GM21825 (cell line): Measurements from ENCODE around the gene GOLGA5.
"Not testable (repeated sequence)": the region's sequence is repeated elsewhere in the genome, so short reads cannot be mapped to it uniquely, and the experiment has no call there.

Experiments
- ATAC-seq: cut with Tn5 transposase; IDR thresholded peaks from one replicate; pipeline ENCODE4 v1.9.1; 2021; ENCODE audit warnings: mild to moderate bottlenecking, moderate library complexity; ENCODE audit not compliant: unreplicated experiment

GOLGA5 gene

DNA sequence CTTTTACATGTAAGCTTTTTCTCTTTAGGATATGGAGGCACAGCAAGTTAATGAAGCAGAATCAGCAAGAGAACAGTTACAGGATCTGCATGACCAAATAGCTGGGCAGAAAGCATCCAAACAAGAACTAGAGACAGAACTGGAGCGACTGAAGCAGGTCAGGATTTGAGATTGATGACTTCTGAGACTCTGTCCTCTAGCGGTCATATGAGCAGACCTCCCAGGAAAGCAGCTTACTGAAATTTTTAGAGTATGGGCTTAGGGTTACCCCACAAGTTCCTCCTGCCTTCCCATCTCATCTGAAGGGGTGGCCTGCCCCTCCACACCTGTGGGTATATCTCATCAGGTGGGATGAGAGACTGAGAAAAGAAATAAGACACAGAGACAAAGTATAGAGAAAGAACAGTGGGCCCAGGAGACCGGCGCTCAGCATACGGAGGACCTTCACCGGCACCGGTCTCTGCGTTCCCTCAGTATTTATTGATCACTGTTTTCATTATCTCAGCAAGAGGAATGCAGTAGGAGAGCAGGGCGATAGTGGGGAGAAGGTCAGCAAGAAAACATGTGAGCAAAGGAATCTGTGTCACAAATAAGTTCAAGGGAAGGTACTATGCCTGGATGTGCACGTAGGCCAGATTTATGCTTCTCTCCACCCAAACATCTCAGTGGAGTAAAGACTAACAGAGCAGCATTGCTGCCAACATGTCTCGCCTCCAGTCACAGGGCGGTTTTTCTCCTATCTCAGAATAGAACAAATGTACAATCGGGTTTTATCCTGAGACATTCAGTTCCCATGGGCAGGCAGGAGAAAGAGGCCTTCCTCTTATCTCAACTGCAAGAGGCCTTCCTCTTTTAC is 25.8 kb downstream of the GOLGA5 start:
- not testable (repeated sequence) for ATAC-seq

DNA sequence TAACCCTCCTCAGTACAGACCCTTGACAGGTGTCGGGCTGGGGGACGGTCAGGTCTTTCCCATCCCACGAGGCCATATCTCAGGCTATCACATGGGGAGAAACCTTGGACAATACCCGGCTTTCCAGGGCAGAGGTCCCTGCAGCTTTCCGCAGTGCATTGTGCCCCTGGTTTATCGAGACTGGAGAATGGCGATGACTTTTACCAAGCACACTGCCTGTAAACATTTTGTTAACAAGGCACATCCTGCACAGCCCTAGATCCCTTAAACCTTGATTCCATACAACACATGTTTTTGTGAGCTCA is 26.4 kb downstream of the GOLGA5 start:
- not testable (repeated sequence) for ATAC-seq

DNA sequence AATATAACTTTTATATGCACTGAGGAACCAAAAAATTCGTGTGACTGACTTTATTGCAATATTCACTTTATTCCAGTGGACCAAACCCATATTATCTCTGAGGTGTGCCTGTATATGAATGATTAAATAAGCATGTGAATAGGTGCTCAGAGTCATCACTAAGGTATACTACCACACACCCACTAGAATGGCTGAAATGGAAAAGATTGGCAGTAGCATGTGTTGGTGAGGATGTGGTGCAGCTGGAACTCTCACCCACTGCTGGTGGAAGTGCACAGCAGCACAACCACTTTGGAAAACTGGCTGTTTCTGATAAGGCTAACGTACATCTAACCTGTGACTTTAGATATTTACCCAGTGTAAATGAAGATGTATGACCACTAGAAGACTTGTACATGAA is 36.8 kb downstream of the GOLGA5 start:
- no peak for ATAC-seq

DNA sequence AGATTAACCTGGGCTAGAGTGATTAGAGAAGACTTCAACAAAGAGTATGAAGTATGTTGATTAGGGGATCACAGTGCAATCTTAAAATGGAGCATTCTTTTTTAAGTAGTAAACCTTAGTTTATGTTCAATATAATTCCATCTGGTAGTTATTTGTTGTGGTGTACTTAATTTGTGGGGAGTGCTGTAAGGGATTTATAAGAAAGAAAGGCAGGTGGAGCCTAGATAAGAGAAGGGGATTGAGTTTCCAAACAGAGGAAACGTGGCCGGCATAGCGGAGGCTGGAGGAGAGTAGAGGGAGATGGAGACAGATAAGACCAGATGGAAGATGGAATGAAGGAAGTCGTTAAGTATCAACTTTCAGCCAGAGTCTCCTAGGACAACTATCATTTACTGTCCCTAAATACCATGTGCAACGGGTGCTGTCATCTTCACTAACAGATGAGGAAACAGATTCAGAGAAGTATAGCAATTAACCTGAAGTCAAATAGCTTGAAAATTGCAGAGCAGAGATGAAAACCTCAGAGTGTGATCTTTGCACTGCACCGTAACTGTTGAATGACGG is 38.1 kb downstream of the GOLGA5 start:
- ATAC-seq, result no peak

DNA sequence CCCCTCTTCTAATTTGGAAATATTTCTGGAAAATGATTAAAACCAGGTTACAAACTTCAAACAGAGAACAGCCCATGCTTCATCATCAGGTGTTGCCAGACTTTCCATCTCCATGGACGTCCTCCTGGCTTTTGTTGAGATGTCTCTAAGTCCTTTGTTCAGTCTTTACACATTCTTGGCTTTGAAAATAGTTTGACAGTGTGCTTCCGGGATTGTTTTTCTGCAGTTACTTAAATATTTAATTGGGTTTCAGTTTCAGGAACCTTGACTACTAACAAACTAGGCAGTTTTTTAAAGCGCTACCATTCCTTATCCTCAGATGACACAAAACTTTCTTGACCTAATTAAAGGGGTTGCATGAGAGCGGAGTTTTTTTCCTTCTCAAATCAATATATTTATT is 47.8 kb downstream of the GOLGA5 start:
- no peak for ATAC-seq

DNA sequence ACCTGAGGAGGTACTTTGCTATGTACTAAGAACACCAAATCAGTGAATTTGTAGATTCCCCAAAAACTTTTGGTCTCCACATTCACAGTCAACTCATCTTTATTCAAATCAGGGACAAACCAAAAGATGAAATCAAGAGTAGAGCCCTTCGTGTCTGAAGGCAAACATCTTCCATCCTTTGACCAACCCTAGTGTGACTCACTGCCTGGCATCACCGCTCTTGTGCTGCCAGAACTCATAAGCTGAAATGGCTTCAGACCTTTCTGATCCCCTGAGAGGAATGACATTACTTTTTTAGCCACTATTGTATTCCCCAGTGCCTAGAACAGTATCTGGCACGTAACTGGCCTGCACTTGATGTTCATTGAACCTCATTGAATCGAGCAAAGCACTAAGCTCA is 50.1 kb downstream of the GOLGA5 start:
- peak; percentile 48 for ATAC-seq

DNA sequence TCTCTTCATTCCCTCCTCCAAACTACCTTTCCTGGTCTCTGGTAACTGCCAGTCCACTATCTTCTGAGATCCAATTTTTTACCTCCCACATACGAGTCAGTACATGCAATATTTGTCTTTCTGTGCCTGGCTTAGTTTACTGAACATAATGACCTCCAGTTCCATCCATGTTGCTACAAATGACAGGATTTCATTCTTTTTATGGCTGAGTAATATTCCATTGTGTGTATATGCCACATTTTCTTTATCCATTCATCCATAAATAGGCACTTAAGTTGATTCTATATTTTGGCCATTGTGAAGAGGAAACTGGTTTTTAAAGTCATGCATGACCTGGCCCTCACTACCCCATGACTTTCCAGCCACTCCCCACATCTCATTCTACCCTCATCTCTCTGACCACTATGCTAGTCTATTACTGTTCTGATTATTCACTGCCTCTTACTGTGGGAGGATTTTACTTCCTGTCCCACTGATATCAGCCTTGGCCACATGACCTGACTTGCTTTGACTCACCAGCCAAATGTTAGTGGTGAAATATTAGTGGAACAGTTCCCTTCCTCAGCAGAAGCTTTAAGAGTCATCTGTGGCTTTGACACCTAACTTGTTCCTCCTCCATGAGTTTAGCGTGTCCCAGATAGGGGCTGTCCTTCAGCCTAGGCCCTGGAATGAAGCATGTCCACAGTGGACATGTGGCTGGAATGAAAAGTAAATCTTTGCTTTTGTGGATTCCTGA is 52.2 kb downstream of the GOLGA5 start:
- ATAC-seq, result peak; percentile 77

DNA sequence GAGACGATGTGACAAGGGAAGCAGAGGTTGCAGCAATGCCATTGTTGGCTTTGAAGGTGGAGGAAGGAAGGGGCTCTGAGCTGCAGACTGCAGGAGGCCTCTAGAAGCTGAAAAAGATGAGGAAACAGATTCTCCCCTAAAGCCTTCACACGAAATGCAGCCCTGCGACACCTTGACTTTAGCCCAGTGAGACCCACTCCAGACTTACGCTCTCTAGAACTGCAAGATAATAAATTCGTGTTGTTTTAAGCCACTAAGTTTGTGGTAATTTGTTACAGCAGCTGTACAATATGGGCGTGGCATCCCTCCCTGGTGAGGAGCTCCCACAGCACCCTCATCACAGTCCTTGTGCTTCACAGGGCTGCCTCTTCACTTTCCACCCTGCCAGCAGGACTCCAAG is 53.2 kb downstream of the GOLGA5 start:
- no peak for ATAC-seq

DNA sequence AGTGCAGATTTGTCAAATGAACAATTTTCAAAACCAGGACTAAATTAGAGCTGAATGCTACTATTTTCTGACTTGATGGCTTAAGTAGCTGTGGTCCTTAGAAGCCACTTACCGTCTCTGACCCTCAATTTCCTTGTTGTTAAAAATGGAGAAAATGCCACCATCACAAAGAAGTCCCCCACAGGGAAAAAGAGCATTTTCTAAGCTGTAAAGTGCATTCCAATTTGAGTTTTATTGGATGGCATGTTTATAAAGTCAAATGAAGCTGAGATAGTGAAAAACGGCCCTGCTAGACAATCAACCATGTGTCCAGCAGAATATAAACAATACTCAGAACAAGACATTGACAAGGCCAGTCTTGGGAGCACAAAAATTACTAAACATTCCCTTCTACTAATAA is 53.6 kb downstream of the GOLGA5 start:
- no peak for ATAC-seq

DNA sequence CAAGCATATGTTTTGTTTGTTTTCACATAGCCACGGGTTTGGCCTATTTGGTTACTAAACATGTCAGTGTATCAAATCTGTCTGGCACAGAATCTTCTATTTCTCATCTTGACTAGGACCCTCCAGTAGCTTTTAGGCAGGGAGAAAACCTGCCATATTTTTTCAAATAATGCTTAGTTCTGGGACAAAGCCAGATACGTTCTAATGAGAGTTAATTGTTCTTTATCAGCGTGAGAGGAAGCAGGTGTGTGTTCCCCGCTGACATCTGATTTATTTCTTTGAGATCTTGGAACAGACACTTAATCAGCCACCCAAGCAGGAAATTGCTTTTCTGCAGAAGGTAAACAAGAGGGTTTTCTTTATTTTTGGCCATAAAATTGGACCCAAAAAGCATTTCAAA is 54.8 kb downstream of the GOLGA5 start:
- ATAC-seq, result no peak

DNA sequence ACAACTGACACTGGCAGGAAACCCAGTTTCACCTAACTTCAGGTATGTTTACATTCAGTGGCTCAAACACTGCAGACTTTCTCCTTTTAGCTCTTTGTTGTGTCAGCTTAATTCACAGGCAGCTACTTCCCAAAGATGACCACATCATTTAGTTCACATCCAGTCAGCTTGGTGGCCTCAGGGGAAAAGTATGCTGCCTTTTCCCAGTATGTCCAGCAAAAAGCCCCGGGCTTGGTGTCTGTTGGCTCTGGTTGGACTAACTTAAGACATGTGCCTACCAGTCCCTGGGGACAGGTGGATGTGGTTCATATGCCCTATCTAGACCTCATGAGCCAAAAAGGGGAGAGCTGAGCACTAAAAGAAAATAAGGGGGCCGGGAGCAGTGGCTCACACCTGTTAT is 56.4 kb downstream of the GOLGA5 start:
- ATAC-seq, result no peak

DNA sequence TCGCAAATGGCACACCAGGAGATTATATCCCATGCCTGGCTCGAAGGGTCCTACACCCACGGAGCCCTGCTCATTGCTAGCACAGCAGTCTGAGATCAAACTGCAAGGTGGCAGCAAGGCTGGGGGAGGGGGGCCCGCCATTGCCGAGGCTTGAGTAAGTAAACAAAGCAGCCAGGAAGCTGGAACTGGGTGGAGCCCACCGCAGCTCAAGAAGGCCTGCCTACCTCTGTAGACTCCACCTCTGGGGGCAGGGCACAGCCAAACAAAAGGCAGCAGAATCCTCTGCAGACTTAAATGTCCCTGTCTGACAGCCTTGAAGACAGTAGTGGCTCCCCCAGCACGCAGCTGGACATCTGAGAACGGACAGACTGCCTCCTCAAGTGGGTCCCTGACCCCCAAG is 59.0 kb downstream of the GOLGA5 start:
- ATAC-seq, result not testable (repeated sequence)

DNA sequence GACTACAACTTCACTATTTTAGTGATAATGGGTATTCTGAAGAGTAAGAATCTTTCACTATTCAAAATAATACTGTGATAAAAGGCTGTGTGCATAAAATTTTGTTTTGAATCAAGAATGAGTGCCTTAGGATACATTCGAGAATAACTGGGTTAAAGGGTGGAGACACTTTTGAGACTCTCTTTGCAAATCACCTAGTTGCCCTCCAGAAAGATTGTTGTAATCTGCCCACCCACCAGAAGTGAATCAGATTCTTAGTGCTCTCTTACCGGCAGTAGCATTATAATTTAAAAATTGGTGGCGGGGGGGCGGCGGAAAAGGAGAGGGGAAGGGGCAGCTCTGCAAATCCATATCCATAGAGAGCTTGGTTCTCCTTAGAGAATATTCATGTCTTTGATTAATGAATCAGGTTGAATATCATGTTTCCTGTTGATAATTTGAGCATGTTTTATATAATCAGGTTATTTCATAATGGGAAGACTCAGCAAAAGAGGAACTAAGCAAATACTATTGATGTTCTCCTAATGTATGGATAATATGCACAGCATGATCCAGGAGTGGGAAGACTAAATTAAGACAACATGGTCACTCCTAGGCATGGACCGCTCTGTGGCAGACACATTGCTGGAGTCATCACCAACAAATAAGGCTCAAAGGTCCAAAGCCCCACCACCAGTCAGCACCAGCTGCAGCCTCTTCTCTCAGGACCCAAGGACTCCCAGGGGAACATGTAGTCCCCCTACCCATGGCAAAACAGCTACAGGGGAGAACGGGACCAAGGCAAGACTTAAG is 66.1 kb downstream of the GOLGA5 start:
- ATAC-seq, result no peak

DNA sequence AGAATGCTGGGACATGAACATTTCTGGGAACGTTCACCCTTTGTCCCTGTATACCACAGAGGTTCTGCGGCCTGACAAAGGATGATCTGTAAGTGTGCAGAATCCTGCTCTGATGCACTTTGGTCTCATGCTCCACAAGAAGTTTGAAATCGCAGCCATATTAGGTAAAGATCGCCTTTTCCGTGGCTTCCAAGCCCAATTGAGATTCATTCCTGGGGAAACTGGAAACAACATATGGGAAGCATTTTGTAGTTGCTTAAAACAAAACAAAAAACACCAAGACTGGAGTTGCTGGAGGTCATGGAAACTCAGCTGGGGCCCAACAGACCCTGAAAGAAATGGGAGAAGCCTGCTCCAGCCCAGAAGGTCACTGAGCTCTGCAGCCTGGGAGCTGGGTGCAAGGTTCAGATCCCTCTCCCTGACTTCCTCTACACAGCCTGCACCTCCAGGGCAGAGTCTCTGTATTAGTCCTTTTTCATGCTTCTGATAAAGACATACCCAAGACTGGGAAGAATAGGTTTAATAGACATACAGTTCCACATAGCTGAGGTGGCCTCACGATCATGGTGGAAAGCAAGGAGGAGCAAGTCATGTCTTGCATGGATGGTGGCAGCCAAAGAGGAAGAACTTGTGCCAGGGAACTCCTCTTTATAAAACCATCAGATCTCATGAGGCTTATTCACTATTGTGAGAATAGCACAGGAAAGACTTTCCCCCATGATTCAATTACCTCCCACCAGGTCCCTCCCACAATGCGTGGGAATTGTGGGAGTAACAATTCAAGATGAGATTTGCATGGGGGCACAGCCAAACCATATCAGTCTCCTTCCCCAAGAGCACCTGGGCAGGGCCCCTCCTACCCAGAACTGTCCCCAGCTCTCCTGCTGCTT is 68.0 kb downstream of the GOLGA5 start:
- ATAC-seq, result no peak

DNA sequence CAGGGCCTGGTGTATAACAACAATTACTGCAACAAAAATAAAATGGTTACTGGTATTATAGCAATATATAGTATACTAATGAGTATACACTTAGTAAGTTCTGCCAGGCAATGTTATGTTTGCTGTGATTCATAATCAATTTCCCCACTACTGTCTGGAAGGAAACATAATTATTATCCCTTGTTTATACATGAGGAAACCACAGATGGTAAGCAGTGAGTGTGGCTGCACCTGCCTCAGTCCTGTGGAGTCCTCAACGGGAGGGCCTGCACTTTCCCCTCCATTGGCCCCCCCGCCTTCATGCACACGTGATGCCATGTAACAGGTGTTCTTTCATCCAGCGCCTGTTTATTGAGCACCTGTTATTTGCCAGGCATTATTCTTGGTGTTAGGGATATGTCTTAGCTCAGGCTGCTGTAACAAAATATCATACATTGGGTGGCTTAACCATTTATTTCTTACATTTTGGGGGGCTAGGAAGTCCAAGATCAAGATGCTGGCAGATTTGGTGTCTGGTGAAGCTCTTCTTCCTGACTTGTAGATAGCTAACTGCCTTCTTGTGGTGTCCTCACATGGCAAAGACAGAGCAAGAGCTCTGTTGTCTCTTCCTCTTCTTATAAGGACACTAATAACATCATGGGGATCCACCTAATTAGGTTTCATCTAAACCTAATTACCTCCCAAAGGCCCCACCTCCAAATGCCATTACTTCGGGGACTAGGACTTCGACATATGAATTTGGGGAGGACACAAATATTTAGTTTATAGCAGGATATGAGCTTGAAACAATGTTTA is 69.4 kb downstream of the GOLGA5 start:
- no peak for ATAC-seq

DNA sequence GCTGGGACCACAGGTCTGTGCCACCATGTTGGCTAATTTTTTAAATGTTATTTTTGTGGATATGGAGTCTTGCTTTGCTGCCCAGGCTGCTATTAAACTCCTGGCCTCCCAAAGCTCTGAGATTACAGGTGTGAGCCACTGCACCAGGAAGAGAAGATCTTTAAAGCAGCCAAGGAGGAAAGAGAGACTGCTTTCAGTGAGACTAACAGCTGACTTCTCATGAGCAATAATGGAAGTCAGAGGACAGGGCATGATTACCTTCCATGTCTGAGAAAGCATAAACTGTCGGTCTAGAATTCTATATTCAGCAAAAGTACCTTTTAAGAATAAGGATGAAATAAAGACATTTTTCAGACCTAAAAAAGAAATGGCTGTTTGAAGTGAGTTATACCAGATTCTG is 71.6 kb downstream of the GOLGA5 start:
- ATAC-seq, result no peak

DNA sequence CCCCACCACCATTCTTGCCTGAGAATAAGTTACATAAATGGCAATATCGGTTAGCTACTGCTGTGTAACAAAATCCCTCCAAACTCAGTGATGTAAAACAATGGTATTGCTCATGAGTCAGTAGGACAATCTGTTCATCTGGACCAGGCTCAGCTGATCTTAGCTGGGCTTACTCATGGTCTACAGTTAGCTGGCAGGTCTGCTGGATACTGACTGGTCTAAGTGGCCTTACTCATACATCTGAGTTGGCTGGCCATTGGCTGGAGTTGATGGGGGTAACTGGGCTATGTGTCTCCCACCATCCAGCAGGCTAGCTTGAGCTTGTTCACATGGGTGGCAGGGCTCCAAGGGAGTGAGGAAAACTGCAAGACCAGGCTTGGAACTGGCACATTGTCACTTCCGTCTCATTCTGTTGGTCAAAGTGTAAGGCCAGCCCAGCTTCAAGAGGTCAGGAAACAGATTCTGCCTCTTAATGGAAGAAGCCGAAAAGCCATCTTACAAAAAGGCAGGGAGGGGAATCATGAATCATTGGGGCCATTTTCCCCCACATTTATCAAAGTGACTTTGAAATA is 72.2 kb downstream of the GOLGA5 start:
- ATAC-seq, result no peak

DNA sequence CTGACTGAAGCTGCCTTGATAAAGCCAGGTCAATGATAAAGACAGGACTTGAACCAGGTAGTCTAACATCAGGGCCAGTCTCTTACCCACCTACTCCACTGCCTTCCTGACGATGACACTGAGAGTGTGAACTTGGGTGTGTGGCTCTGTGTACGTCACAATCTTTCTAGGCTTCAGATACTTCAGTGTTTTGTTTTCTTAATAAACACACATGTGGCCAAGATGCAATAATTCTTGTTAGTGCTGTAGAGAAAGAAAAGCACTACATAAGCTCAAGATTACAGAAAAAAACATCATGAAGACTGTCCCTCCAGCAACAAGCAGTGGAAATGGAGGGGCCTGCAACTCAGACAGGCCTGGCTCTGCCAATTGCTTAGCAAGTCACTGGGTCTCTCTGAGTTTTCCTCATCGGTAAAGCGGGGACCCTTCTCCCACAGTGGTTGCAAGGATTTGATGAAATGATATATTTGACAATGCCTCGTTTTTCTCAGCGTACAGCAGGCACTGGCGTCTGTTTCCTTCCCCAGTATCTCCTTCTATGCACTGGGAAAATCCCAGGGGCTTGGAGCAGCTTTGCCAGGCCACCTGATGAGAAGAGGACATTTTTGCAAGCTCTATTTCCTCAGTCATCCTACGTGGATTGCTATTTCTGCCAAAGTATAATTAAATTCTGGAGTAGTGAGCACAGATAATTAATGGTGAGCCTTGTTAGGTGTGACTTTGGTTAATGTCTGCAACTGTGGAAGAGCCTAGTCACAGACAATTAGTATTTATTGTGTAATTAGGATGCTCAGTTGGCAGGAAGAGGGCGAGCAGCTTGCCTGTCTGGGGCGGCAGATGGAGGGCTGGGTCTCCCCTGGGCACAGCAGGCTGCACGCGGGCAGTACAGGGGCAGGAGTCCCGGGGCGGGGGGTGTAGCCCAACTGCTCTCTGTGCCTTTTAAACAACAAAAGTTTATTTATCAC is 73.1 kb downstream of the GOLGA5 start:
- ATAC-seq, result no peak
